Psoas muscle (tissue), 8 donors: ENCODE measurements around the gene IDH2. TPM values are rescaled to one million over a fixed set of nuclear protein-coding genes. Genes with fewer than 3 reads are reported as not detected.
A peak's percentile ranks its signal among the peaks of the same experiment; 100 is the strongest.

Source experiments
- ATAC-seq, 4 donors: fragments of 200-7000 bp; cut with Tn5 transposase; one replicate each; pipeline ENCODE4 v1.9.1; 2020; ENCODE audit warnings: moderate library complexity in 3 of 4, mild to moderate bottlenecking in 2 of 4
- DNase-seq, 2 donors: peaks; one replicate each; pipeline ENCODE4 v3.0.0-alpha.2; 2020
- H3K27ac ChIP-seq: fragments of 200-600 bp; one replicate; pipeline ENCODE4 v1.8.0; 2022
- H3K27me3 ChIP-seq, 3 donors: fragments of 200-600 bp in 1 of 3; one replicate each; pipeline versions ENCODE4 v1.6.1 to v1.8.0; 2013 to 2022; ENCODE audit warnings: low read length in 2 of 3, mild to moderate bottlenecking in 2 of 3, moderate library complexity in 1 of 3; ENCODE audit not compliant: insufficient read depth in 3 of 3
- H3K36me3 ChIP-seq, 2 donors: fragments of 200-600 bp in 1 of 2; one replicate each; pipeline versions ENCODE4 v1.6.1 to v1.8.0; 2013 to 2022; ENCODE audit warnings: low read depth in 1 of 2, mild to moderate bottlenecking in 1 of 2, moderate library complexity in 1 of 2; ENCODE audit not compliant: insufficient read depth in 1 of 2
- H3K4me1 ChIP-seq: fragments of 200-600 bp; one replicate; pipeline ENCODE4 v1.8.0; 2022
- H3K4me3 ChIP-seq: fragments of 200-600 bp; one replicate; pipeline ENCODE4 v1.8.0; 2022; ENCODE audit warnings: mild to moderate bottlenecking
- H3K9me3 ChIP-seq: fragments of 200-600 bp; one replicate; pipeline ENCODE4 v1.8.0; 2022
- CTCF ChIP-seq: fragments of 200-600 bp; IDR thresholded peaks from one replicate; pipeline ENCODE4 v1.8.0; 2022; ENCODE audit warnings: antibody characterized with exemption
- whole genome bisulfite sequencing, 3 donors: extraction: QIAGEN DNeasy Blood & Tissue Kit; methylation state at CpG; one replicate each; pipeline versions ENCODE4 v1.1.6 to v1.1.7; 2013; 5-methylcytosine and 5-hydroxymethylcytosine counted together
- intact Hi-C, 2 donors: fragments of 100-400 bp; cut with DNase I; formaldehyde crosslinking; loops; one replicate each; pipeline versions ENCODE4 v1.11.0 to v1.14.2; 2022
- polyA plus RNA-seq, 3 donors: library from polyadenylated mRNA; stranded (reverse); fragments of 200-250 nt; gene quantifications; one replicate each; pipeline ENCODE4 v1.2.3, GENCODE V29; 2013
- total RNA-seq, 4 donors: library from RNA; stranded (reverse); fragmentation: NEBNext Ultra II Directional in 2 of 4; extraction: Animal tissue kit (Norgen Biotek cat#: 25700) in 2 of 4; gene quantifications; one replicate each; pipeline versions ENCODE4 v1.2.1 to v1.2.4, GENCODE V29; 2021 to 2023
- donor health status: healthy with polysubstance abuse.
- donor health status: DM: no; HTN: no; CAD: no; lungs with moderate emphysema.
- donor health status: Bipolar disorder and iron deficiency.
- donor health status: healthy.
- donor health status: DM: yes; HTN: yes; CAD: no.
- donor health status: DM: no; HTN: no; CAD: no.
- donor health status: DM: no; HTN: no; CAD: no.
- donor health status: DM: yes; HTN: yes; CAD: no.

Gene IDH2
- total and polyA plus RNA-seq, 7 donors, result 365 to 926 (median 695) TPM

DNA sequence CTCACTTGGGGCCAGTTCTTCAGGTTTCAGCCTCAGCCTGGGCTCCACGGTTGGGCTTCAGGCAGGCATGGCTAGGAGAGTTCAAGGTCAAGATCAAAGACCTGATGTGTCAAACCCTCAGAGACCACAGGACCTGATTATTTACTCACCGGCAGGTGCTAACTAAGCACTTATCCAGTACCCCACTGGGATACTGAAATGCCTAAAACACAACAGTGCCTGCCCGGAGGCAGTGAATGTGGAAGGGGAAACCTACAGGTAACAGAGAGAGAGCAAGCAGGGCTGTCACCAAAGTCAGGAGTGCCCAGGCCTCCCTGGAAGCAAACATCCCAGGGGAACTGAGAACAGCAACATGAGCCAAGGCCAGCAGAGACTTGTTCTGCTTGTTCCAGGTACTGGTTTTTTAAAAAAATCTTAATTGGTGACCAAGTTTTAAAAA lies 6.7 kb downstream of the IDH2 start:
- Histone ChIP-seq H3K4me1 (peaks cover 54% of the 10 kb centered on the region), H3K27me3 (no peaks in the 10 kb centered on the region), H3K4me3 (peak overlapping the region; percentile 2), H3K27ac (peak overlapping the region; percentile 100), H3K9me3 (no peaks in the 10 kb centered on the region), H3K36me3 (peaks cover 0 to 12% of the 10 kb centered on the region in 2 donors)
- no peak for TF ChIP-seq CTCF
- intact Hi-C loops, result loop anchor here (10.0 kb wide), 1 partner anchor 351 kb away; no protein-coding TSS in a partner anchor
- WGBS, 3 donors, result 19 to 33% (median 31%) methylated on average over 3 of the region's 3 CpGs
- ATAC-seq (no peak), DNase-seq (no peak)

- intact Hi-C loops, result loop anchor here (10.0 kb wide), 1 partner anchor 347 kb away; no protein-coding TSS in a partner anchor
- H3K4me3 ChIP-seq, result no peak overlapping the region
- no peaks in the 10 kb centered on the region for H3K27me3 ChIP-seq
- DNase-seq (no peak), ATAC-seq (peak in 1 of 4 donors; percentile 11)
- WGBS, 3 donors, result 58 to 73% (median 62%) methylated on average over 17 of the region's 17 CpGs
- no peaks in the 10 kb centered on the region for H3K9me3 ChIP-seq
- no peak for TF ChIP-seq CTCF
- peaks cover 0 to 52% of the 10 kb centered on the region in 2 donors for H3K36me3 ChIP-seq
- H3K27ac ChIP-seq, result peak overlapping the region; percentile 57
- peaks cover 12% of the 10 kb centered on the region for H3K4me1 ChIP-seq
These were observed 10.9 kb downstream of the IDH2 start for GRCh38 chr15:90091156-90091931.

DNA sequence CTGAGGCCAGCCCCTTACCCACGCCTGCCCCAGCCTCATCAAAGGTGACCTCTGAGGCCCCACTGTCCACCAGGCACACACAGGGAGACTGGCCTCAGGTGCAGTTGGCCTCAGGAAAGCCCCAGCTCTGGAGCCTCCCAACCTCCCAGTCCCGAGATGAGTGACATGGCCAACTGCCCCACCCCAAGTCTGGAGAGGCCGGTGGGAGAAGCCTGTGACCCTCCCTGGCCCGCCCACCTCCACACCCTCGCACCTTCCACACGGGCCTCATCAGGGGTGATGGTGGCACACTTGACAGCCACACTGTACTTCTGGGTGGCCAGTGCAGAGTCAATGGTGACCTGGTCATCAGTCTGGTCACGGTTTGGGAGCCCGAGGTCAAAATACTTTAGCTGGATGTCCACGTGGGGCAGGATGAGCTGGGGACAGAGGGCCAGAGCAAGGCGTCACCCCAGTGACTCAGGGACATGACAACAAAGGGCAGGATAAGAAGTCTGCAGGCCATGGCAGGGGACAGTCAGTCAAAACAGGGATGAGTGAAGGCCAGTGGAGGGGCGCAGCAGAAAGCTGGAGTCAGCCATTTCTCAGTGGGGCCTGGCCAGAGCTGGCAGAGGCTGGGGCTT lies 11.9 kb downstream of the IDH2 start:
- DNase-seq (no peak), ATAC-seq (peak; percentile 29 to 53 (median 44))
- H3K36me3 ChIP-seq, result peaks cover 0 to 62% of the 10 kb centered on the region in 2 donors
- no peaks in the 10 kb centered on the region for H3K9me3 ChIP-seq
- no peak for TF ChIP-seq CTCF
- WGBS, 3 donors, result 64 to 73% (median 68%) methylated on average over 11 of the region's 11 CpGs
- H3K4me1 ChIP-seq, result peaks cover 2% of the 10 kb centered on the region
- peak overlapping the region; percentile 57 for H3K27ac ChIP-seq
- no peaks in the 10 kb centered on the region for H3K27me3 ChIP-seq
- intact Hi-C loops, result loop anchor here (10.0 kb wide), 1 partner anchor 346 kb away; no protein-coding TSS in a partner anchor
- H3K4me3 ChIP-seq, result no peak overlapping the region

DNA sequence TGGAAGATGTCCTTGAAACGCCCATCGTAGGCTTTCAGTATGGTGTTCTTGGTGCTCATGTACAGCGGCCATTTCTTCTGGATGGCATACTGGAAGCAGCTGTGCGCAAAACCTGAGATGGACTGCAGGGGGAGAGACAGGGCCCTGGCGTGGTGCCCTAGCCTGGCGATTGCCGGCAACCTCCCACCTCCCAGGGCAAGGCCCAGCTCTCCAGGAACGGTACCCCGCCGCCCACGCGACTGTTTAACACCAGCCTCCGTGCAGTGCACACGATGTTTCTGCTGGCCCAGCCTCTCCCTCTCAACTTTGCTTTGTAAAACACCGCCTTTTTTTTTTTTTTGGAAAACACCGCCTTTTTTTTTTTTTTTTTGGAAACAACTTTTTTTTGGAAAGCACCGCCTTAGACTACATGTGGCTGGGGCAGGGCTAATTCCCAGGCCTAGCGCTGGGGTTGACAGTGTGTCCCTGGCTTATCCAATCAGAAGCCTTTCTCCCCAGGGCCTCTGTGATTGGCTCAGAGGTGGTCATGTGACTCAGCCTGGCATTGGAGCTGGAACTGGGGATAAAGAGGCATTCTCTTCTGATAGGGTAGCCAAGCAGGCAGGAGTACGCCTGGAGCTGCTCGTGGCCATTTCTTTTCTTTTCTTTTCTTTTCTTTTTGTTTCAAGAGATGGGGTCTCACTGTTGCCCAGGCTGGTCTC lies 14.7 kb downstream of the IDH2 start:
- Histone ChIP-seq H3K36me3 (peaks cover 2 to 89% of the 10 kb centered on the region in 2 donors), H3K9me3 (no peaks in the 10 kb centered on the region), H3K4me1 (peaks cover 2% of the 10 kb centered on the region), H3K27me3 (no peaks in the 10 kb centered on the region), H3K4me3 (no peak overlapping the region), H3K27ac (peak overlapping the region; percentile 23)
- ATAC-seq, result peak; percentile 19 to 49 (median 37)
- peak in 1 of 2 donors; percentile 54 for DNase-seq
- 68 to 76% (median 72%) methylated on average over 19 of the region's 20 CpGs for WGBS, 3 donors
- intact Hi-C loops, result loop anchor here in 1 of 2 donors (5.0 kb wide), 1 partner anchor 190 kb away; no protein-coding TSS in a partner anchor
- TF ChIP-seq CTCF, result no peak
